ENCODE results near the gene SLC2A9. TPM values are rescaled to one million over a fixed set of nuclear protein-coding genes. Genes with fewer than 3 reads are reported as not detected.

SLC2A9 gene
- total and polyA plus RNA-seq, 2 of the 8 experiments (the other 6 are each of a cell fraction or from before 2014, with no cell fraction given), result 0.20 to 0.26 TPM

DNA sequence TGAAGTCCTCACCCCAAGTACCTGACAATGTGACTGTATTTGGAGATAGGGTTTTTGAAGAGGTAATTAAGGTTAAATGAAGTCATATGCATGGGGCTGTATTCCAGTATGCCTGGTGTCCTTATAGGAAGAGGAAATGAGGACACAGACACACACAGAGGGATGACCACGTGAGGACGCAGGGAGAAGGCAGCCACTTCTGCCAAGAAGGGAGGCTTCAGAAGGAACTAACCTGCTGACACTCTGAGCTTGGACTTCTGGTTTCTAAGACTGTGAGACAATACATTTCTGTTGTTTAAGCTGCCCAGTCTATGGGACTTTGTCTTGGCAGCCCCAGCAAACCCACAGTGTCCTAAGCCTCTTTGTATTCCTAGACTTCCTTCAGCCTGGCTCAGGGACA is 3.0 kb upstream of the SLC2A9 start:
- Histone ChIP-seq H2BK120ac (replicated peaks; ENCODE audit: low read depth, low read length) (no peak overlapping the region), H3K4me3 (ENCODE audit: extremely low read depth in 1 of 4, insufficient read depth in 2 of 4, low read depth in 3 of 4, low read length in 4 of 4) (no peak overlapping the region), H4K8ac (ENCODE audit: extremely low read depth, insufficient read depth, low read length) (no peak overlapping the region), H4K91ac (replicated peaks; ENCODE audit: insufficient read length, low read length) (no peak overlapping the region), H3K14ac (ENCODE audit: insufficient read length) (no peak overlapping the region), H2AK5ac (ENCODE audit: low read depth, low read length) (no peak overlapping the region), H3K23ac (ENCODE audit: insufficient read length) (no peak overlapping the region), H2BK15ac (ENCODE audit: low read length) (no peak overlapping the region), H2BK20ac (ENCODE audit: low read length) (no peak overlapping the region), H2BK5ac (ENCODE audit: low read depth, low read length) (no peak overlapping the region), H3K27me3 (replicated peaks in 1 of 4; ENCODE audit: control insufficient read depth in 3 of 4, extremely low read depth in 1 of 4, insufficient read depth in 3 of 4, low read length in 3 of 4) (peaks cover 0 to 9% (median 4%) of the 10 kb centered on the region in 4 experiments; a peak in 4 of 7 replicates), H2BK12ac (ENCODE audit: low read depth, low read length) (no peak overlapping the region), H3K27ac (ENCODE audit: low read depth, low read length) (no peak overlapping the region), H3K79me2 (ENCODE audit: control insufficient read depth in 1 of 2, insufficient read depth in 2 of 2, low read length in 2 of 2) (no peaks in the 10 kb centered on the region), H3K4me2 (ENCODE audit: insufficient read depth in 1 of 2, low read depth in 2 of 2, low read length in 2 of 2) (no peak overlapping the region), H3K9me3 (ENCODE audit: insufficient read depth in 2 of 2, low read depth in 1 of 2, low read length in 1 of 2) (no peaks in the 10 kb centered on the region), H3K23me2 (ENCODE audit: low read depth, low read length) (peaks cover 2% of the 10 kb centered on the region; the same call in 1 of the 2 replicates), H4K20me1 (replicated peaks in 1 of 2; ENCODE audit: control insufficient read depth in 1 of 2, insufficient read depth in 2 of 2, low read length in 2 of 2) (no peaks in the 10 kb centered on the region), H3K4ac (replicated peaks; ENCODE audit: insufficient read length, low read depth, low read length) (no peak overlapping the region), H3K9ac (replicated peaks in 1 of 4; ENCODE audit: extremely low read depth in 1 of 4, low read depth in 3 of 4, low read length in 3 of 4) (no peak overlapping the region), H3K79me1 (ENCODE audit: low read depth, low read length) (0 out of 2 replicates have a peak, but pooled peaks cover 2% of the 10 kb centered on the region), H4K5ac (ENCODE audit: insufficient read length, low read depth, low read length) (no peak overlapping the region), H3K36me3 (ENCODE audit: control insufficient read depth in 2 of 4, insufficient read depth in 4 of 4, low read length in 3 of 4) (no peaks in the 10 kb centered on the region), H2AFZ (ENCODE audit: low read length) (no peak overlapping the region), H3K18ac (ENCODE audit: extremely low read depth, low read length) (no peak overlapping the region), H3K4me1 (replicated peaks in 1 of 4; ENCODE audit: control insufficient read depth in 3 of 4, insufficient read depth in 4 of 4, low read length in 3 of 4) (peaks cover 0 to 6% (median 2%) of the 10 kb centered on the region in 4 experiments; a peak in 5 of 7 replicates), H3K56ac (replicated peaks; ENCODE audit: insufficient read length, low read depth, low read length) (no peak overlapping the region)
- no peak for DNase-seq (ENCODE audit: low read depth in 1 of 2, low spot score in 2 of 2)
- WGBS, 2 experiments (ENCODE audit: extremely low coverage in 1 of 2, insufficient coverage in 1 of 2, insufficient read length in 1 of 2, insufficient replicate concordance in 2 of 2, low coverage in 1 of 2, low lambda C conversion rate in 2 of 2, missing lambda C conversion rate in 1 of 2), result 90% methylated on average over 2 of the region's 2 CpGs; no CpG with 5 or more reads in 1 of the 2 experiments
- CTCF ChIA-PET (ENCODE audit: partially characterized antibody), result interaction anchor here (2.1 to 2.4 kb wide), 2 partner anchors 8 to 9 kb away, joined by 7 to 10 read pairs; no protein-coding TSS in a partner anchor
- POLR2A ChIA-PET (ENCODE audit: partially characterized antibody), result no interaction called here
- FAIRE-seq, result no peak
- TF ChIP-seq RFX5 (IDR thresholded peaks at IDR 0.05; ENCODE audit: borderline replicate concordance, low read depth, low read length) (no peak), JUN (IDR thresholded peaks at IDR 0.05; ENCODE audit: low read depth, low read length) (no peak), SP2 (IDR thresholded peaks at IDR 0.05; ENCODE audit: low read length) (no peak), RAD21 (IDR thresholded peaks at IDR 0.05 in 1 of 2, conservative IDR thresholded peaks at IDR 0.05 in 1 of 2; ENCODE audit: low read depth in 2 of 2, low read length in 2 of 2) (no peak), EGR1 (IDR thresholded peaks at IDR 0.05; ENCODE audit: borderline replicate concordance, low read depth, low read length) (no peak), HDAC6 (IDR thresholded peaks at IDR 0.05; ENCODE audit: low read depth, low read length) (no peak), NRF1 (IDR thresholded peaks at IDR 0.05; ENCODE audit: low read depth, low read length) (no peak)
